Ovary (tissue), 9 donors: ENCODE measurements around the gene NINL. TPM values are rescaled to one million over a fixed set of nuclear protein-coding genes. Genes with fewer than 3 reads are reported as not detected.

Experiments
- DNase-seq, 5 donors: peaks; one replicate each; pipeline ENCODE4 v3.0.0-alpha.2; 2019 to 2020
- H3K27ac ChIP-seq, 2 donors: fragments of 200-600 bp; one replicate each; pipeline versions ENCODE4 v1.5.1 to v1.8.0; 2019 to 2022
- H3K27me3 ChIP-seq: fragments of 200-600 bp; one replicate; pipeline ENCODE4 v1.8.0; 2022
- H3K36me3 ChIP-seq: fragments of 200-600 bp; sonication (generic); one replicate; pipeline ENCODE4 v1.5.1; 2019
- H3K4me1 ChIP-seq: one replicate; pipeline ENCODE4 v1.8.1; 2013; ENCODE audit warnings: mild to moderate bottlenecking, moderate library complexity; ENCODE audit not compliant: insufficient read depth
- H3K4me3 ChIP-seq: fragments of 200-600 bp; sonication (generic); one replicate; pipeline ENCODE4 v1.5.1; 2017
- H3K9me3 ChIP-seq, 2 donors: fragments of 200-600 bp in 1 of 2; sonication (generic) in 1 of 2; one replicate each; pipeline versions ENCODE4 v1.5.1 to v1.8.1; 2013 to 2019; ENCODE audit warnings: mild to moderate bottlenecking in 1 of 2, moderate library complexity in 1 of 2
- CTCF ChIP-seq, 3 donors: fragments of 450-650 bp in 2 of 3; fragments of 200-600 bp in 1 of 3; IDR thresholded peaks; one replicate each; pipeline versions ENCODE4 v1.5.1 to v1.8.0; 2016 to 2022; ENCODE audit warnings: antibody characterized with exemption in 3 of 3, mild to moderate bottlenecking in 1 of 3
- EP300 ChIP-seq: sonication (generic); formaldehyde crosslinking; IDR thresholded peaks from one replicate; pipeline ENCODE4 v1.6.1; 2017; ENCODE audit warnings: antibody characterized with exemption
- POLR2A ChIP-seq: fragments of 450-650 bp; IDR thresholded peaks from one replicate; pipeline ENCODE4 v1.6.1; 2017; ENCODE audit warnings: antibody characterized with exemption, mild to moderate bottlenecking, moderate library complexity
- WGBS, 3 donors: extraction: QIAGEN DNeasy Blood & Tissue Kit in 1 of 3; methylation state at CpG; one replicate each; pipeline versions ENCODE4 v1.1.5 to v1.1.7; 2013 to 2017; 5-methylcytosine and 5-hydroxymethylcytosine counted together
- intact Hi-C, 4 donors: fragments of 100-400 bp; cut with DNase I; formaldehyde crosslinking; loops; one replicate each; pipeline versions ENCODE4 v1.11.0 to v1.15.1; 2022 to 2023
- polyA plus RNA-seq, 2 donors: library from polyadenylated mRNA; stranded (reverse); fragments of 200-250 nt in 1 of 2; fragments of 350-450 nt in 1 of 2; fragmentation: Illumina TruSeq in 1 of 2; extraction: RNeasy Lipid Tissue Mini Kit (QIAGEN cat#74804) in 1 of 2; gene quantifications; one replicate each; pipeline ENCODE4 v1.2.3, GENCODE V29; 2013 to 2014
- total RNA-seq, 7 donors: library from RNA; depleted of rRNA in 2 of 7; stranded (reverse); fragments of >200 nt in 2 of 7; fragmentation: NEBNext Ultra II Directional in 3 of 7; extraction: Animal tissue kit (Norgen Biotek cat#: 25700) in 3 of 7; gene quantifications; one replicate each; pipeline versions ENCODE4 v1.1.0 to v1.2.4, GENCODE V29; 2016 to 2023
- donor health status: DM: no; HTN: no; CAD: no; lungs with moderate emphysema.
- donor health status: DM: no; HTN: no; CAD: no.
- donor health status: Bipolar disorder and iron deficiency.
- donor health status: DM: yes; HTN: yes; CAD: no.
- donor health status: DM: no; HTN: no; CAD: no.
- donor health status: DM: yes; HTN: yes; CAD: no.

The NINL gene
- total and polyA plus RNA-seq, 9 donors = 10.1 to 33.3 (median 20.3) TPM

- TF ChIP-seq EP300 = no peak
- TF ChIP-seq CTCF (IDR thresholded peaks at IDR 0.05) = no peak
- TF ChIP-seq POLR2A = no peak
- Histone ChIP-seq H3K36me3 (no peaks in the 10 kb centered on the region), H3K27ac (no peak overlapping the region), H3K4me1 (no peaks in the 10 kb centered on the region), H3K4me3 (no peak overlapping the region), H3K27me3 (no peaks in the 10 kb centered on the region), H3K9me3 (no peaks in the 10 kb centered on the region)
- no peak for DNase-seq
- intact Hi-C loops = no loop called here
These were observed 164.2 kb downstream of the NINL start for GRCh38 chr20:25421102-25421501.

GRCh38 chr20:25418776-25419175, 166.6 kb downstream of the NINL start:
- Histone ChIP-seq H3K36me3 (no peaks in the 10 kb centered on the region), H3K9me3 (no peaks in the 10 kb centered on the region), H3K4me1 (no peaks in the 10 kb centered on the region), H3K27ac (no peak overlapping the region), H3K27me3 (no peaks in the 10 kb centered on the region), H3K4me3 (no peak overlapping the region)
- no peak for DNase-seq
- TF ChIP-seq EP300 (no peak), CTCF (IDR thresholded peaks at IDR 0.05) (no peak), POLR2A (no peak)
- intact Hi-C loops = no loop called here
- 85 to 91% (median 90%) methylated on average over 1 of the region's 1 CpG for WGBS, 3 donors

- TF ChIP-seq EP300 (no peak), CTCF (IDR thresholded peaks at IDR 0.05) (no peak), POLR2A (no peak)
- Histone ChIP-seq H3K9me3 (no peaks in the 10 kb centered on the region), H3K36me3 (no peaks in the 10 kb centered on the region), H3K4me1 (no peaks in the 10 kb centered on the region), H3K27ac (no peak overlapping the region), H3K27me3 (no peaks in the 10 kb centered on the region), H3K4me3 (no peak overlapping the region)
- 83 to 89% (median 85%) methylated on average over 5 of the region's 5 CpGs for WGBS, 3 donors
- intact Hi-C loops = loop anchor here in 2 of 4 donors (10.0 kb wide), 2 partner anchors 344 to 414 kb away; partner anchors contain the start of gene APMAP (in 1 of the 2)
- no peak for DNase-seq
These were observed 176.4 kb downstream of the NINL start for GRCh38 chr20:25408890-25409289.

- Histone ChIP-seq H3K27ac (no peak overlapping the region), H3K4me3 (peak overlapping the region; percentile 48)
These were observed 177.2 kb downstream of the NINL start for GRCh38 chr20:25408170-25408547.

More at GRCh38 chr20:25408170-25408547, 177.2 kb downstream of the NINL start:
- 2 to 3% (median 3%) methylated on average over 4 of the region's 4 CpGs for WGBS, 3 donors
- Histone ChIP-seq H3K36me3 (no peaks in the 10 kb centered on the region), H3K27me3 (no peaks in the 10 kb centered on the region), H3K9me3 (no peaks in the 10 kb centered on the region), H3K4me1 (no peaks in the 10 kb centered on the region)
- no peak for DNase-seq
- intact Hi-C loops = loop anchor here in 2 of 4 donors (10.0 kb wide), 2 partner anchors 343 to 413 kb away; partner anchors contain the start of gene APMAP (in 1 of the 2)
- TF ChIP-seq CTCF (IDR thresholded peaks at IDR 0.05) (no peak), EP300 (no peak), POLR2A (no peak)
